HG03135 (cell line): ENCODE results near the gene CYFIP1.
"Not testable (repeated sequence)": the region's sequence is repeated elsewhere in the genome, so short reads cannot be mapped to it uniquely, and the experiment has no call there.

Source experiments
- ATAC-seq: cut with Tn5 transposase; IDR thresholded peaks from one replicate; pipeline ENCODE4 v1.9.1; 2021; ENCODE audit warnings: mild to moderate bottlenecking, moderate library complexity; ENCODE audit not compliant: unreplicated experiment

The CYFIP1 gene

GRCh38 chr15:22980189-22981050 lies at the start of gene CYFIP1:
CYFIP1 (minus strand) TSS chr15:22980368; CDS start chr15:22947285, 33,083 bp downstream.
- ATAC-seq, result no peak

DNA sequence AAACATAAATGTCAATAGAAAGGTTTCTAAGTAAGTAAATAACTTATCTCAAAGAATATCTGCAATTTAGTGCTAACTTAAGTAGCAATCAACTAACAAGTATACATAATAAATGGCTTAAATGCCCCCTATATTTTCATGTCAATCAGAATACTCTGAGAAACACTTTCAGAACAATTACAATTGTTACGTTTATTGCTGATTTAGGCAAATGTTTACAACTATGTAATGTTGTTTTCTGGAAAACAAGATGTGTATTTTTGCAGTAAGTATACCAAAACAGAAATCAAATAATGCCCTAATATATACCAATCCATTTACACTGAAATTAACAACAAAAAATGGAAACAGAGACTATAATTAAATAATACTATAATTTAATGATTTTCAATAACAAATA lies 46.0 kb upstream of the CYFIP1 start:
- ATAC-seq, result no peak

DNA sequence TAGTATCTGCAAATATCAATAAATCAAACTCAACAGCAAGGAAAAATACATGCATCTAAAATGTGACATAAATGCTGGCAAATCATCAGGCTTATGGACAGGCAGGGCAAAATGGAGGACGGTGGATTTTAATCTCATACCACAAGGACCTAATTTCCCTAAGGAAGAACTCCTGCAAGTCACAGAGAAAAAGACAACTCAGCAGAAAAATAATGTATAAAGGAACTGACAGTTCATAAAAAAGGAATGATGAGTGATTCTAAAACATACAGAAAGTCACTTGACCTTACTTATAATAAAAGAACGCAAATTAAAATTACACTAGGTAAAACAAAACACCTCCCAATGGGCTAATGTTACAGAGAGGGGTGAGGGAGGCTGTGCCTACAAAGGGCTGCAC lies 42.0 kb upstream of the CYFIP1 start:
- ATAC-seq, result no peak

GRCh38 chr15:23014394-23015000 lies 34.3 kb upstream of the CYFIP1 start:
- ATAC-seq, result no peak

DNA sequence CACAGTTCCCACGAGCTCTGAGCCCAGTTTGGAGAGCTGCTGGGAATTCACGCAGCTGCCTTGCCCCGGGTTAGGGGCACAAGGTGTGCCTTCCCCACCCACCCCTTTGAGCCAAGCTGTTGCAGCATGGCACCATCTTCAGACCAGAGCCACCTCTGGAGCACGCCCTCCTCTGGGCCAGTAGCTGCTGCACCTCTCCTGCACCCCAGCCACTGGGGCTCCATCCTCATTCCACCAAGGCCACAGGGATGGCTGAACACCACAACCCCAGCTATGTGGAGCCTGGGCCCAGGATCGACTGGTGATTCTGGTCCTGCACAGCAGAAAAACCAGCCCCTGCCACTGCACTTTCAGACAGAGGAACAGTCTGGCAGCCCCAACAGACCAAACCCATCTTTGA lies 33.5 kb upstream of the CYFIP1 start:
- no peak for ATAC-seq

- not testable (repeated sequence) for ATAC-seq
These were observed 32.4 kb upstream of the CYFIP1 start for GRCh38 chr15:23012616-23013015.

DNA sequence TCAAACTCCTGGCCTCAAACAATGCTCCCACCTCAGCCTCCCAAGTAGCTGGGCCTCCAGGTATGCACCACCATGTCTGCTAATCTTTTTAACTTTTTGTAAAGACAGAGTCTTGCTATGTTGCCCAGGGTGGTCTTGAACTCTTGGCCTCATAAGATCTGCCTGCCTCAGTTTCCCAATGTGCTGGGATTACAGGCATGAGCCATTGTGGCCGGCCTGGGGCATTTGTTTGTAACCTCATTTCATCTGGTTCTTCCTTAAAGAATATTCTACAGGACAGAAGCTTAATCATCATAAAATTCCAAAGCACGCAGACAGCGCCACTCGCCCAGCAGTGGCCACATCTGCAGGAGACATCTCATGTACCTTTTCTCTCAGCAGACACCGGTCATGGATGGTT lies 23.6 kb upstream of the CYFIP1 start:
- no peak for ATAC-seq

GRCh38 chr15:23002920-23003319 lies 22.8 kb upstream of the CYFIP1 start:
- no peak for ATAC-seq

DNA sequence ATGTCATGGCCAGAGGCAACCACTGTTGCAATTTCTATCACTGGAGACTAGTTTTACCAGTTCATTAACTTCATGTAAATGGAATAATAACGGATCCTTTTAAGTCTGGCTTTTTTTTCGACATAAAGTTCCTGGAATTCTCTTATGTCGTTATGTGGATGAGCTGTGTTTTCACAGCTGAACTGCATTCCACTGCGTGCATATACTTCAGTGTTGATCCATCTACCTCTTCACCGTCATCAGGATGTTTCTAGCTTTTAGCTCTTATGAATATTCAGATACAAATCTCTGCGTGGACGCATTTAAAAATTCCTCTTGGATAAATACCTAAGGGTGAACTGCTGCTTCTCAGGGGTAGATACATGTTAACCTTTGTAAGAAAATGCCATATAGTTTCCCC lies 15.6 kb upstream of the CYFIP1 start:
- no peak for ATAC-seq

DNA sequence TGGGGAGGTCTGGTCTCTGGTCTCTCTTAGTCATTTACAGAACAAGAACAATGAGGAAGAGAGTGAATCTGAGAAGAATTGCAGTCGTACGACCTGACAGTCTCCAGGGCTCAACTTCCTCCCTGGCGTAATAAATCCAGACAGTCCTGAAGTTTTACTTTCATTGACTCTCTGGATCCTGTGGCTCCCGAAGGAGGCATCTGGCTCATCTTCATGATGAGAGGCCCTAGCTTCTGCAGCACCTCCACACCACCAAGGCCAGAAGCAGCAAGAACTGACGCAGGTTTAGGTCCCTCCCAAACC lies 11.8 kb upstream of the CYFIP1 start:
- ATAC-seq, result no peak

- ATAC-seq, result no peak
These were observed 9.7 kb upstream of the CYFIP1 start for GRCh38 chr15:22989576-22990477.

GRCh38 chr15:22988811-22989210 lies 8.6 kb upstream of the CYFIP1 start:
- no peak for ATAC-seq

DNA sequence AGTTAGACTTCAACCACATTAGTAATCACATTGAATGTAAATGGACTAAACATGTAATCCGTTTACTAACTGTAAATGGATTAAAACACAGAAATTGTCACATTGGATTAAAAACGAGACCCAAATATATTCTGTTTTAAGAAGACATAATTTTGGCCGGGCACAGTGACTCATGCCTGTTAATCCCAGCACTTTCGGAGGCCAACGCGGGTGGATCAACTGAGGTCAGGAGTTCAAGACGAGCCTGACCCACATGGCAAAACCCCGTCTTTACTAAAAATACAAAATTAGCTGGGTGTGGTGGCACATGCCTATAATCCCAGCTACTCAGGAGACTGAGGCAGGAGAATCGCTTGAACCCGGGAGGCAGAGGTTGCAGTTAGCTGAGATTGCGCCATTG lies 1.8 kb upstream of the CYFIP1 start:
- ATAC-seq, result not testable (repeated sequence)

- ATAC-seq, result no peak
These were observed 1.1 kb upstream of the CYFIP1 start for GRCh38 chr15:22981051-22981840.

- ATAC-seq, result peak; percentile 72
These were observed 655 bp downstream of the CYFIP1 start for GRCh38 chr15:22979238-22980188.

DNA sequence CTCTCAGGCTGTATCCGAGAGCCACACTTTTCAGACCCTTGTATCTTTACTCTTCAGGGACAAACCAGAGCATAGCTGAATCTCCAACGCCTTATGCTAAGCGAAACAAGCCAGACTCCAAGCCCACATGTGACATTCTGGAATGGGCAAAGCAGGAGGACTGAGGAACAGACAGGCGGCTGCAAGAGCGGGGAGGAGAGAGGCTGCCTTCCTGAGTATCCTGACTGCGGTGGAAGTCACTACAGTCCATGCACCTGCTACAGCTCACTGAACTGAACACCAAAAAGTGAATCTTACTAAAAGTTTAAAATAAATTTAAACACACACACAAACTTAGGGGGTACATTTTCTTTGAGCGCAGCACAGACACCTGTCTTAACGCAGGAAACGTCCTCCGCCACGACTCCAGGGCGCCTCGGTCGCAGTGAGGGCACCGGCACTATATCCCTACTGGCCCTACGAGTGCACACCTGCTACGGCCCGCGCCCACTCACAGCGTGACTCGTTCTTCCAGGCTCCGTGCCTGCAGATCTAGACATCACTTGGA lies 1.4 kb downstream of the CYFIP1 start:
- peak; percentile 37 for ATAC-seq

GRCh38 chr15:22974745-22975144 lies 5.4 kb downstream of the CYFIP1 start:
- ATAC-seq, result no peak

GRCh38 chr15:22973987-22974386 lies 6.2 kb downstream of the CYFIP1 start:
- no peak for ATAC-seq

- no peak for ATAC-seq
These were observed 6.9 kb downstream of the CYFIP1 start for GRCh38 chr15:22973286-22973685.
